OCI-LY7 (cell line): ENCODE results near the gene CMSS1.

Experiments used
- CTCF ChIP-seq: fragments of 200-600 bp; sonication (generic); conservative IDR thresholded peaks from 2 replicates; pipeline ENCODE4 v1.5.1; 2014; ENCODE audit warnings: mild to moderate bottlenecking, antibody characterized with exemption, low read length, moderate library complexity, mixed read lengths
- EZH2phosphoT487 ChIP-seq: fragments of 200-600 bp; sonication (generic); IDR thresholded peaks from 2 replicates; pipeline ENCODE4 v1.6.1; 2018; ENCODE audit warnings: low read depth, borderline replicate concordance, mild to moderate bottlenecking, mixed run types, antibody characterized with exemption, low read length, moderate library complexity, mixed read lengths

DNA sequence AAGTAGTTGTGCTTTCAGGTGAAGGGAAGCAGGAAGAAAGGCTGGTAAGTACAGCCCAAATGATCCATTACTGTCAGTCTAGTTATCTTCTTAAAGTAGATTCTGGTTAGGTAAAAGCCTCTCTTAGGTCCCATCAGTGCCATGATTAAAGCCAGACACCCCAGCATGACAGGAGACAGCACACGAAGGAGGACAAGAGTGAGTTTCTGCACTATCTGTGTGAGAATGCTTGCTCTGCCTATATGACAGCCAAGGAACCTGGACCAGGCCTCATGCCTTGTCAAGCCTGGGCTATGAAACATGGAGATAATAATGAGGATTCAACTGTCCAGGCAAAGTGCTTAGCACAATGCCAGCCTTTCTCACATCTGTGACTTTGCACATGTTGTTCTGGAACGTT, 310.1 kb downstream of the CMSS1 start:
- TF ChIP-seq CTCF (no peak), EZH2phosphoT487 (no peak)
